Measurements from ENCODE around the gene PLS1. TPM values are rescaled to one million over a fixed set of nuclear protein-coding genes. Genes with fewer than 3 reads are reported as not detected.

Gene PLS1
- total RNA-seq, 2 experiments from 2014 or later = 4.0 to 7.2 TPM

- no peak for DNase-seq (ENCODE audit: low spot score)
- intact Hi-C loops (cut with micrococcal nuclease; ENCODE audit: unreplicated experiment) = no loop called here
- BruUV-seq (replicated peaks) = no TSS peak
- Histone ChIP-seq H3K4me3 (ENCODE audit: low read depth, low read length, poor library complexity, severe bottlenecking) (no peak overlapping the region), H3K27ac (ENCODE audit: low read depth, low read length, poor library complexity, severe bottlenecking) (no peak overlapping the region), H2AFZ (ENCODE audit: low read length) (no peak overlapping the region), H3K4me2 (ENCODE audit: low read length) (no peak overlapping the region), H3K9me2 (ENCODE audit: insufficient read depth, low read length) (no peaks in the 10 kb centered on the region), H4K20me1 (ENCODE audit: insufficient read depth, low read length) (no peaks in the 10 kb centered on the region), H3K36me3 (ENCODE audit: insufficient read depth, low read length) (no peaks in the 10 kb centered on the region), H3K4me1 (ENCODE audit: insufficient read depth, low read length, poor library complexity, severe bottlenecking) (no peaks in the 10 kb centered on the region), H3K79me2 (ENCODE audit: insufficient read depth, low read depth, low read length) (no peaks in the 10 kb centered on the region), H3K9me3 (ENCODE audit: low read length) (no peaks in the 10 kb centered on the region)
- ChIA-PET POLR2A (interaction anchor here (0.7 to 2.1 kb wide), 3 partner anchors 9 to 133 kb away, joined by 3 to 4 read pairs (median 4); no protein-coding TSS in a partner anchor), CTCF (ENCODE audit: unreplicated experiment) (no interaction called here)
- TF ChIP-seq EZH2phosphoT487 (IDR thresholded peaks at IDR 0.05; ENCODE audit: borderline replicate concordance, low read depth, low read length) = no peak
- TF ChIP-seq, protein P1, sequence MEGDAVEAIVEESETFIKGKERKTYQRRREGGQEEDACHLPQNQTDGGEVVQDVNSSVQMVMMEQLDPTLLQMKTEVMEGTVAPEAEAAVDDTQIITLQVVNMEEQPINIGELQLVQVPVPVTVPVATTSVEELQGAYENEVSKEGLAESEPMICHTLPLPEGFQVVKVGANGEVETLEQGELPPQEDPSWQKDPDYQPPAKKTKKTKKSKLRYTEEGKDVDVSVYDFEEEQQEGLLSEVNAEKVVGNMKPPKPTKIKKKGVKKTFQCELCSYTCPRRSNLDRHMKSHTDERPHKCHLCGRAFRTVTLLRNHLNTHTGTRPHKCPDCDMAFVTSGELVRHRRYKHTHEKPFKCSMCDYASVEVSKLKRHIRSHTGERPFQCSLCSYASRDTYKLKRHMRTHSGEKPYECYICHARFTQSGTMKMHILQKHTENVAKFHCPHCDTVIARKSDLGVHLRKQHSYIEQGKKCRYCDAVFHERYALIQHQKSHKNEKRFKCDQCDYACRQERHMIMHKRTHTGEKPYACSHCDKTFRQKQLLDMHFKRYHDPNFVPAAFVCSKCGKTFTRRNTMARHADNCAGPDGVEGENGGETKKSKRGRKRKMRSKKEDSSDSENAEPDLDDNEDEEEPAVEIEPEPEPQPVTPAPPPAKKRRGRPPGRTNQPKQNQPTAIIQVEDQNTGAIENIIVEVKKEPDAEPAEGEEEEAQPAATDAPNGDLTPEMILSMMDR (conservative IDR thresholded peaks at IDR 0.05; ENCODE audit: low read length) = no peak
Observed at GRCh38 chr3:142732066-142732465, 135.9 kb downstream of the PLS1 start.

GRCh38 chr3:142734834-142735233 is 138.6 kb downstream of the PLS1 start:
- H3K4me2 ChIP-seq (ENCODE audit: low read length) = no peak overlapping the region
- BruUV-seq (replicated peaks) = no TSS peak
- intact Hi-C loops (cut with micrococcal nuclease; ENCODE audit: unreplicated experiment) = no loop called here
- CTCF ChIA-PET (ENCODE audit: unreplicated experiment) = no interaction called here
- no peaks in the 10 kb centered on the region for H3K36me3 ChIP-seq (ENCODE audit: insufficient read depth, low read length)
- POLR2A ChIA-PET = no interaction called here
- H3K27ac ChIP-seq (ENCODE audit: low read depth, low read length, poor library complexity, severe bottlenecking) = no peak overlapping the region
- no peak for DNase-seq (ENCODE audit: low spot score)
- H3K4me3 ChIP-seq (ENCODE audit: low read depth, low read length, poor library complexity, severe bottlenecking) = no peak overlapping the region
- H3K79me2 ChIP-seq (ENCODE audit: insufficient read depth, low read depth, low read length) = no peaks in the 10 kb centered on the region
- no peaks in the 10 kb centered on the region for H3K4me1 ChIP-seq (ENCODE audit: insufficient read depth, low read length, poor library complexity, severe bottlenecking)
- H3K9me2 ChIP-seq (ENCODE audit: insufficient read depth, low read length) = no peaks in the 10 kb centered on the region
- H4K20me1 ChIP-seq (ENCODE audit: insufficient read depth, low read length) = no peaks in the 10 kb centered on the region
- TF ChIP-seq, protein P1 (conservative IDR thresholded peaks at IDR 0.05; ENCODE audit: low read length) = no peak
- no peak for TF ChIP-seq EZH2phosphoT487 (IDR thresholded peaks at IDR 0.05; ENCODE audit: borderline replicate concordance, low read depth, low read length)
- no peaks in the 10 kb centered on the region for H3K9me3 ChIP-seq (ENCODE audit: low read length)
- no peak overlapping the region for H2AFZ ChIP-seq (ENCODE audit: low read length)

DNA sequence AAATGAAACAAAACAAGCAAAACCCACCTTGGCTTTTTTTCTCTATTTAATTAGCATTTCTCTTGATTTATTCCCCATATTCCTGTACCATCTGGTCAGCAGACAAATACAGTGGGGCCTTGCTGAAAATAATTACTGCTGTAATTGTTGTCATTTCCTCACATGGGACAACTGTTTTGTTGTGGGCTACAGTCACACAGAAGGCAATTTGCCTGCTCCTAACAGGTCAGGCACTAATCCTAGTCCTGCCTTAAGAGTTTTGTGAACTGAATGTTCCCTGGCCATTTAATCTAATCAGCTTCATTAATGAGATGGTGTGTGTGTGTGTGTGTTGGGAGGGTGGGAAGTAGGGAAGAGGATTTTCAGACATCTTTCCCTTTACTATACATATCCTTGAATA is 139.3 kb downstream of the PLS1 start:
- Histone ChIP-seq H3K9me2 (ENCODE audit: insufficient read depth, low read length) (no peaks in the 10 kb centered on the region), H4K20me1 (ENCODE audit: insufficient read depth, low read length) (no peaks in the 10 kb centered on the region), H3K4me3 (ENCODE audit: low read depth, low read length, poor library complexity, severe bottlenecking) (no peak overlapping the region), H3K79me2 (ENCODE audit: insufficient read depth, low read depth, low read length) (no peaks in the 10 kb centered on the region), H3K27ac (ENCODE audit: low read depth, low read length, poor library complexity, severe bottlenecking) (no peak overlapping the region), H2AFZ (ENCODE audit: low read length) (no peak overlapping the region), H3K9me3 (ENCODE audit: low read length) (no peaks in the 10 kb centered on the region), H3K4me2 (ENCODE audit: low read length) (no peak overlapping the region), H3K36me3 (ENCODE audit: insufficient read depth, low read length) (no peaks in the 10 kb centered on the region), H3K4me1 (ENCODE audit: insufficient read depth, low read length, poor library complexity, severe bottlenecking) (no peaks in the 10 kb centered on the region)
- TF ChIP-seq, protein P1 (conservative IDR thresholded peaks at IDR 0.05; ENCODE audit: low read length) = no peak
- no peak for TF ChIP-seq EZH2phosphoT487 (IDR thresholded peaks at IDR 0.05; ENCODE audit: borderline replicate concordance, low read depth, low read length)
- POLR2A ChIA-PET = interaction anchor here (0.5 to 0.8 kb wide), 2 partner anchors 85 to 143 kb away, joined by 3 to 4 read pairs; no protein-coding TSS in a partner anchor
- CTCF ChIA-PET (ENCODE audit: unreplicated experiment) = no interaction called here
- intact Hi-C loops (cut with micrococcal nuclease; ENCODE audit: unreplicated experiment) = no loop called here
- DNase-seq (ENCODE audit: low spot score) = no peak
- no TSS peak for BruUV-seq (replicated peaks)

Measured in OCI-LY7 (cell line).